Natural killer cell (primary cell): ENCODE results near the gene TCF4. TPM values are rescaled to one million over a fixed set of nuclear protein-coding genes. Genes with fewer than 3 reads are reported as not detected.

Experiments
- ATAC-seq, 3 donors: fragments of 150-1000 bp in 2 of 3; fragments of 200-7000 bp in 1 of 3; cut with Tn5 transposase; 1 replicate in 1 of 3; 2 replicates in 2 of 3; pipeline ENCODE4 v1.10.0; 2021; ENCODE audit warnings: mild to moderate bottlenecking in 2 of 3, moderate library complexity in 2 of 3
- DNase-seq, 2 donors: peaks; one replicate each; pipeline versions ENCODE4 v3.0.0 to v3.0.0-alpha.2; 2013 to 2021; ENCODE audit warnings: mixed read lengths in 1 of 2
- H3K27ac ChIP-seq: one replicate; pipeline ENCODE4 v1.5.1; 2013; ENCODE audit warnings: mild to moderate bottlenecking, low read length
- H3K27me3 ChIP-seq: one replicate; pipeline ENCODE4 v1.6.1; 2013; ENCODE audit warnings: low read length; ENCODE audit not compliant: control insufficient read depth, insufficient read depth
- H3K36me3 ChIP-seq: one replicate; pipeline ENCODE4 v1.6.1; 2013; ENCODE audit warnings: low read length; ENCODE audit not compliant: control insufficient read depth, insufficient read depth
- H3K4me1 ChIP-seq: one replicate; pipeline ENCODE4 v1.6.1; 2013; ENCODE audit warnings: low read length; ENCODE audit not compliant: control insufficient read depth, insufficient read depth
- H3K4me3 ChIP-seq: one replicate; pipeline ENCODE4 v1.5.1; 2013; ENCODE audit warnings: low read length
- H3K9me3 ChIP-seq: one replicate; pipeline ENCODE4 v1.6.1; 2013; ENCODE audit warnings: low read length; ENCODE audit not compliant: control insufficient read depth, insufficient read depth
- H3K27ac Mint-ChIP-seq, 2 donors: one replicate each; pipeline ENCODE4 v1.8.0; 2022; ENCODE audit warnings: mild to moderate bottlenecking in 2 of 2, mixed read lengths in 2 of 2, moderate library complexity in 1 of 2
- H3K27me3 Mint-ChIP-seq, 2 donors: one replicate each; pipeline ENCODE4 v1.8.0; 2022; ENCODE audit warnings: low read depth in 2 of 2, mixed read lengths in 2 of 2
- H3K36me3 Mint-ChIP-seq: one replicate; pipeline ENCODE4 v1.8.0; 2022; ENCODE audit warnings: mixed read lengths
- H3K4me1 Mint-ChIP-seq, 2 donors: one replicate each; pipeline ENCODE4 v1.8.0; 2022; ENCODE audit warnings: mixed read lengths in 2 of 2
- H3K4me3 Mint-ChIP-seq: one replicate; pipeline ENCODE4 v1.8.0; 2022; ENCODE audit warnings: mild to moderate bottlenecking, moderate library complexity, mixed read lengths
- H3K9me3 Mint-ChIP-seq, 2 donors: one replicate each; pipeline ENCODE4 v1.8.0; 2022; ENCODE audit warnings: mixed read lengths in 2 of 2
- CTCF ChIP-seq: fragments of 200-600 bp; IDR thresholded peaks from one replicate; pipeline ENCODE4 v1.8.0; 2022; ENCODE audit warnings: antibody characterized with exemption
- WGBS: methylation state at CpG from one replicate; pipeline ENCODE4 v1.1.7; 2013; ENCODE audit warnings: missing lambda C conversion rate; ENCODE audit not compliant: insufficient coverage; 5-methylcytosine and 5-hydroxymethylcytosine counted together
- intact Hi-C: fragments of 100-400 bp; cut with micrococcal nuclease; formaldehyde crosslinking; loops from one replicate; pipeline ENCODE4 v1.14.2; 2022
- total RNA-seq, 4 donors: library from RNA; stranded (reverse); fragments of 120-200 nt in 1 of 4; gene quantifications; one replicate each; pipeline versions ENCODE4 v1.2.3 to v1.2.4, GENCODE V29; 2013 to 2022

TCF4 gene
- total RNA-seq, 3 donors from 2014 or later (not counting 1 experiment from before 2014, with no cell fraction given) = 8.3 to 16.5 (median 9.0) TPM

DNA sequence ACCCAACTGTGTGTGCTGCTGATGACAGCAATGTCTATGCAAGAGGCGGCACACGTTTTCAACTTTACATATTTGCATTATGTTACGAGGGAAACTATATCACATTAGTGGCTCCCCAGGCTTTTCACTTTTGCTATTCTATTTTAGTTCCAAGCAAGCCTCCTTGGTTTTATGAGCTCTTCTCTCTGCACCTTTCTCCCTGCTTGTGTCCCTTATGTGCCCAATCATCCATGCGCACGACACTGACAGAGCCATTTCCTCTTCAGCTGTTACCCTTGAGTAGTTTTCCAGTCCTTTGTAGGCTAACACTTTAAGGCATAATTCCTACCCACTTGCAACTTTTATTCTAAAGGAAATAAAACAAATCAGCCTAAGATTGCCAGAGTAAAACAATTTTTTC lies 154.3 kb downstream of the TCF4 start:
- Mint-ChIP-seq H3K27ac (no peak overlapping the region), H3K27me3 (peaks cover 0 to 6% of the 10 kb centered on the region in 2 donors), H3K4me3 (no peak overlapping the region), H3K4me1 (peaks cover 0 to 5% of the 10 kb centered on the region in 2 donors), H3K36me3 (no peaks in the 10 kb centered on the region), H3K9me3 (no peaks in the 10 kb centered on the region)
- no peak for ATAC-seq
- no peak for TF ChIP-seq CTCF
- H3K27me3 ChIP-seq = no peaks in the 10 kb centered on the region
- WGBS = 83% methylated on average over 5 of the region's 5 CpGs
- H3K36me3 ChIP-seq = no peaks in the 10 kb centered on the region
- no peak overlapping the region for H3K27ac ChIP-seq
- intact Hi-C loops = no loop called here
- no peak overlapping the region for H3K4me3 ChIP-seq
- H3K9me3 ChIP-seq = no peaks in the 10 kb centered on the region
- no peaks in the 10 kb centered on the region for H3K4me1 ChIP-seq
- DNase-seq = no peak

GRCh38 chr18:55433140-55433539 lies 154.9 kb downstream of the TCF4 start:
- Mint-ChIP-seq H3K4me3 (no peak overlapping the region), H3K4me1 (peaks cover 0 to 5% of the 10 kb centered on the region in 2 donors), H3K36me3 (no peaks in the 10 kb centered on the region), H3K27ac (no peak overlapping the region), H3K27me3 (peaks cover 0 to 6% of the 10 kb centered on the region in 2 donors), H3K9me3 (no peaks in the 10 kb centered on the region)
- no peak for DNase-seq
- TF ChIP-seq CTCF = no peak
- ATAC-seq = no peak
- 100% methylated on average over 2 of the region's 2 CpGs for WGBS
- H3K4me3 ChIP-seq = no peak overlapping the region
- intact Hi-C loops = no loop called here
- H3K27ac ChIP-seq = no peak overlapping the region
- no peaks in the 10 kb centered on the region for H3K27me3 ChIP-seq
- H3K36me3 ChIP-seq = no peaks in the 10 kb centered on the region
- no peaks in the 10 kb centered on the region for H3K9me3 ChIP-seq
- no peaks in the 10 kb centered on the region for H3K4me1 ChIP-seq

DNA sequence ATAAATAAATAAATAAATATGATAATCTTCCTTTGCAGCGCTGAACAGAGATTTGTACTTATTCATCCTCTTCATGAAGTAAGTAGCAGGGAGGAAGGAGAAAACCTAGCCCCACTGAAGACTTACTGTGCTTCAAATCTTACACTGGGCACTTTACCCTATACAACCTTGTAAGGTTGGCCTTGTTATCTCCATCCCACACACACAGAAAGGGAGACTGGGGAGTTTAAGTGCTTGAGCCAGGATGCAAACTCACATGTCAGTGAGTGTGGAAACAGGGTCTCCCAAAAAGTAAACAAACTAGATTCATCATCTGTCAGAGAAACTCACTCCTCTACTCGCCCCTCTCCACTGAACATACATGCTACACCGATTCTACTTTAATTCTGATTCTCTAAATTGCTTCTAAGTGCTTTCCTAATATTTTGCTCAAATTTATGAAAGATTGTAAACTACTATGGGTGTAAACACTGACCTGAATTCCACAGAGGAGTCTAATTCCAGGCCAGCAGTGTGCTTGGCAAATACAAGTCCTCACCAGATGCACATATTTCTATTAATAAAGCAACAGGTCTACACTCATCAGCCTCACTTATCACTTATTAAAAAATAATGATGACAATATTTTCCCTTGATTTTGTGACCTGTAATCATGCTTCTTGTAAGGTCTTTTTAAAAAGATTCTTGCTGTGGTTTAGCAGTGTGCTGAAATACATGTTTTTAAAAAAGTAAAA lies 155.5 kb downstream of the TCF4 start:
- intact Hi-C loops = no loop called here
- Mint-ChIP-seq H3K36me3 (no peaks in the 10 kb centered on the region), H3K4me3 (no peak overlapping the region), H3K4me1 (peaks cover 0 to 5% of the 10 kb centered on the region in 2 donors), H3K9me3 (no peaks in the 10 kb centered on the region), H3K27ac (no peak overlapping the region), H3K27me3 (peaks cover 0 to 6% of the 10 kb centered on the region in 2 donors)
- no peak overlapping the region for H3K27ac ChIP-seq
- ATAC-seq (no peak), DNase-seq (no peak)
- WGBS = 90% methylated on average over 2 of the region's 3 CpGs
- H3K27me3 ChIP-seq = no peaks in the 10 kb centered on the region
- TF ChIP-seq CTCF = no peak
- H3K4me1 ChIP-seq = no peaks in the 10 kb centered on the region
- H3K9me3 ChIP-seq = no peaks in the 10 kb centered on the region
- H3K36me3 ChIP-seq = no peaks in the 10 kb centered on the region
- H3K4me3 ChIP-seq = no peak overlapping the region

GRCh38 chr18:55430026-55430425 lies 158.0 kb downstream of the TCF4 start:
- no peak overlapping the region for H3K27ac ChIP-seq
- ATAC-seq (no peak), DNase-seq (no peak)
- peaks cover 2% of the 10 kb centered on the region for H3K27me3 ChIP-seq
- no peak overlapping the region for H3K4me3 Mint-ChIP-seq
- H3K36me3 ChIP-seq = no peaks in the 10 kb centered on the region
- WGBS = no CpG with 5 or more reads among the region's 2 CpGs
- H3K36me3 Mint-ChIP-seq = no peaks in the 10 kb centered on the region
- no peaks in the 10 kb centered on the region for H3K9me3 ChIP-seq
- H3K4me1 Mint-ChIP-seq = no peaks in the 10 kb centered on the region
- no peaks in the 10 kb centered on the region for H3K9me3 Mint-ChIP-seq
- no peak overlapping the region for H3K4me3 ChIP-seq
- no peak overlapping the region for H3K27ac Mint-ChIP-seq
- H3K4me1 ChIP-seq = no peaks in the 10 kb centered on the region
- intact Hi-C loops = no loop called here
- TF ChIP-seq CTCF = no peak
- peaks cover 0 to 8% of the 10 kb centered on the region in 2 donors for H3K27me3 Mint-ChIP-seq
